HG03045 (cell line): ENCODE measurements around the gene PPP1R14B.

ENCODE experiments used
- ATAC-seq: cut with Tn5 transposase; IDR thresholded peaks from one replicate; pipeline ENCODE4 v1.9.1; 2021; ENCODE audit warnings: mild to moderate bottlenecking, moderate library complexity; ENCODE audit not compliant: unreplicated experiment

Gene PPP1R14B

GRCh38 chr11:64283092-64283491 is 36.3 kb upstream of the PPP1R14B start:
- no peak for ATAC-seq

- ATAC-seq, result no peak
Measured at GRCh38 chr11:64281957-64282770, 35.4 kb upstream of the PPP1R14B start.

GRCh38 chr11:64278576-64279190 is 31.9 kb upstream of the PPP1R14B start:
- no peak for ATAC-seq

- no peak for ATAC-seq
Measured at GRCh38 chr11:64276653-64277431, 30.1 kb upstream of the PPP1R14B start.

- ATAC-seq, result no peak
Measured at GRCh38 chr11:64275841-64276240, 29.1 kb upstream of the PPP1R14B start.

- no peak for ATAC-seq
Measured at GRCh38 chr11:64275031-64275800, 28.5 kb upstream of the PPP1R14B start.

- peak; percentile 69 for ATAC-seq
Measured at GRCh38 chr11:64269540-64270220, 22.9 kb upstream of the PPP1R14B start.

- peak; percentile 19 for ATAC-seq
Measured at GRCh38 chr11:64268893-64269539, 22.3 kb upstream of the PPP1R14B start.

- ATAC-seq, result no peak
Measured at GRCh38 chr11:64268025-64268892, 21.5 kb upstream of the PPP1R14B start.

- no peak for ATAC-seq
Measured at GRCh38 chr11:64267207-64267945, 20.6 kb upstream of the PPP1R14B start.

- no peak for ATAC-seq
Measured at GRCh38 chr11:64266339-64266738, 19.6 kb upstream of the PPP1R14B start.

- ATAC-seq, result no peak
Measured at GRCh38 chr11:64265176-64266160, 18.7 kb upstream of the PPP1R14B start.

- no peak for ATAC-seq
Measured at GRCh38 chr11:64264371-64264852, 17.7 kb upstream of the PPP1R14B start.

GRCh38 chr11:64263947-64264317 is 17.2 kb upstream of the PPP1R14B start:
- no peak for ATAC-seq

GRCh38 chr11:64263021-64263946 is 16.5 kb upstream of the PPP1R14B start:
- ATAC-seq, result no peak
